Neuronal stem cell (in vitro differentiated cells): ENCODE results near the gene BCAS3.
"Not testable (repeated sequence)": the region's sequence is repeated elsewhere in the genome, so short reads cannot be mapped to it uniquely, and the experiment has no call there.

Experiments used
- DNase-seq: peaks from one replicate; pipeline ENCODE4 v3.0.0-alpha.2; 2013; ENCODE audit warnings: low spot score
- H2AFZ ChIP-seq: one replicate; pipeline ENCODE4 v1.6.1; 2013; ENCODE audit warnings: mild to moderate bottlenecking, low read length, inconsistent platforms
- H2AK5ac ChIP-seq: 2 replicates; pipeline ENCODE4 v1.6.1; 2013; ENCODE audit warnings: low read depth, mild to moderate bottlenecking, inconsistent platforms, low read length, moderate library complexity, mixed read lengths
- H2BK120ac ChIP-seq: 2 replicates; pipeline ENCODE4 v1.6.1; 2013; ENCODE audit warnings: low read depth, mild to moderate bottlenecking, inconsistent platforms, low read length, moderate library complexity, mixed read lengths
- H2BK12ac ChIP-seq: one replicate; pipeline ENCODE4 v1.6.1; 2013; ENCODE audit warnings: low read length, inconsistent platforms
- H2BK15ac ChIP-seq: 2 replicates; pipeline ENCODE4 v1.6.1; 2013; ENCODE audit warnings: mild to moderate bottlenecking, low read length, inconsistent platforms, mixed read lengths
- H2BK5ac ChIP-seq: one replicate; pipeline ENCODE4 v1.6.1; 2013; ENCODE audit warnings: inconsistent platforms, mild to moderate bottlenecking, low read length, moderate library complexity
- H3K14ac ChIP-seq: one replicate; pipeline ENCODE4 v1.6.1; 2013; ENCODE audit warnings: low read length, inconsistent platforms
- H3K18ac ChIP-seq: 2 replicates; pipeline ENCODE4 v1.6.1; 2013; ENCODE audit warnings: low read length, inconsistent platforms
- H3K23ac ChIP-seq: 2 replicates; pipeline ENCODE4 v1.6.1; 2013; ENCODE audit warnings: low read depth, mild to moderate bottlenecking, mixed read lengths, low read length, inconsistent platforms; ENCODE audit not compliant: poor library complexity
- H3K27ac ChIP-seq: replicated peaks from 3 replicates; pipeline ENCODE4 v1.5.1; 2013; ENCODE audit warnings: low read length, inconsistent platforms
- H3K27me3 ChIP-seq, 3 experiments: 2 replicates each; pipeline ENCODE4 v1.6.1; 2013; ENCODE audit warnings: low read length in 3 of 3, mild to moderate bottlenecking in 2 of 3, inconsistent platforms in 1 of 3, low read depth in 1 of 3, mixed read lengths in 1 of 3, moderate library complexity in 1 of 3; ENCODE audit not compliant: control insufficient read depth in 3 of 3, insufficient read depth in 3 of 3
- H3K36me3 ChIP-seq, 2 donors: replicated peaks in 1 of 2; 2 replicates each; pipeline ENCODE4 v1.6.1; 2013; ENCODE audit warnings: low read length in 2 of 2; ENCODE audit not compliant: control insufficient read depth in 2 of 2, insufficient read depth in 2 of 2
- H3K4ac ChIP-seq: 2 replicates; pipeline ENCODE4 v1.6.1; 2013; ENCODE audit warnings: inconsistent platforms, mild to moderate bottlenecking, low read length, moderate library complexity
- H3K4me1 ChIP-seq, 2 donors: 1 replicate in 1 of 2; 2 replicates in 1 of 2; pipeline ENCODE4 v1.6.1; 2013; ENCODE audit warnings: low read length in 2 of 2, low read depth in 1 of 2; ENCODE audit not compliant: control insufficient read depth in 2 of 2, insufficient read depth in 1 of 2
- H3K4me2 ChIP-seq: one replicate; pipeline ENCODE4 v1.6.1; 2013; ENCODE audit warnings: mild to moderate bottlenecking, low read length, inconsistent platforms; ENCODE audit not compliant: insufficient read depth, poor library complexity, severe bottlenecking
- H3K4me3 ChIP-seq, 2 donors: 2 replicates each; pipeline ENCODE4 v1.5.1; 2013; ENCODE audit warnings: low read length in 2 of 2, mild to moderate bottlenecking in 2 of 2, inconsistent platforms in 1 of 2, moderate library complexity in 1 of 2
- H3K79me1 ChIP-seq: one replicate; pipeline ENCODE4 v1.6.1; 2013; ENCODE audit warnings: low read depth, mild to moderate bottlenecking, inconsistent platforms, low read length, moderate library complexity
- H3K9ac ChIP-seq: one replicate; pipeline ENCODE4 v1.6.1; 2013; ENCODE audit warnings: mild to moderate bottlenecking, low read depth, low read length, inconsistent platforms; ENCODE audit not compliant: poor library complexity
- H3K9me3 ChIP-seq, 2 donors: replicated peaks in 1 of 2; 2 replicates each; pipeline versions ENCODE3 to v1.6.1; 2013; ENCODE audit warnings: low read length in 2 of 2, mild to moderate bottlenecking in 2 of 2, inconsistent platforms in 1 of 2, low read depth in 1 of 2, mixed read lengths in 1 of 2, moderate library complexity in 1 of 2; ENCODE audit not compliant: control insufficient read depth in 2 of 2, insufficient read depth in 1 of 2
- H4K8ac ChIP-seq: one replicate; pipeline ENCODE4 v1.6.1; 2013; ENCODE audit warnings: low read depth, mild to moderate bottlenecking, inconsistent platforms, low read length, moderate library complexity
- H4K91ac ChIP-seq: one replicate; pipeline ENCODE4 v1.6.1; 2013; ENCODE audit warnings: low read length, low read depth, mild to moderate bottlenecking, inconsistent platforms; ENCODE audit not compliant: poor library complexity
- WGBS, 2 donors: extraction: QIAGEN DNeasy Blood & Tissue Kit; methylation state at CpG; one replicate each; pipeline ENCODE4 v1.1.7; 2013; ENCODE audit warnings: missing lambda C conversion rate in 2 of 2, mixed read lengths in 1 of 2; ENCODE audit not compliant: insufficient read length in 2 of 2, insufficient replicate concordance in 1 of 2; ENCODE audit errors: extremely low coverage in 2 of 2; 5-methylcytosine and 5-hydroxymethylcytosine counted together

The BCAS3 gene

DNA sequence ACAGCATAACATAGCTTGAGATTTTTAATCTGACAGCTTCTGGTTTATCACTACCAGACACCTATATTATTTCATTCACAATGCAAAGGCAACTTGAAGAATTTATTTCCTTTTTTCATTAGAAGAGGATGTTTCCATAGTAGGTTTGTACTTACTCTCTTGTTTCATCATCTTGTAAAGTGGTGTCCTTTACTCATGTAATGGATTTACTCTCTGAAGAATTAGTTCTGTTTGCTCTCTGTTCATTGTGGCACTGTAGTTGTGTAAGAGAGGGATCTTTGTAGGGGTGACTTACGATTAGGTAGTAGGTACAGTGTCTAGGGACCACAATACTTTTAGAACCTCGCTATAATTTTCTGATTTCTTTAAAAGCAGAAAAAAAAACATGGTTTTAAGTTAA lies 256.1 kb downstream of the BCAS3 start:
- WGBS, 2 donors: no CpG with 5 or more reads among the region's 2 CpGs
- no peaks in the 10 kb centered on the region for H3K79me1 ChIP-seq
- H3K27me3 ChIP-seq: no peaks in the 10 kb centered on the region
- H3K9ac ChIP-seq: no peak overlapping the region
- H3K36me3 ChIP-seq: no peaks in the 10 kb centered on the region
- no peak overlapping the region for H2AK5ac ChIP-seq
- H3K4ac ChIP-seq: no peak overlapping the region
- no peak overlapping the region for H4K91ac ChIP-seq
- no peak for DNase-seq
- H3K14ac ChIP-seq: no peak overlapping the region
- no peak overlapping the region for H3K4me3 ChIP-seq
- H2BK12ac ChIP-seq: no peak overlapping the region
- no peaks in the 10 kb centered on the region for H3K9me3 ChIP-seq
- H3K4me2 ChIP-seq: no peak overlapping the region
- no peak overlapping the region for H2BK120ac ChIP-seq
- no peak overlapping the region for H3K27ac ChIP-seq
- H3K4me1 ChIP-seq: no peaks in the 10 kb centered on the region
- H2BK15ac ChIP-seq: no peak overlapping the region
- no peak overlapping the region for H3K23ac ChIP-seq
- no peak overlapping the region for H4K8ac ChIP-seq
- H3K18ac ChIP-seq: no peak overlapping the region
- H2AFZ ChIP-seq: no peak overlapping the region
- no peak overlapping the region for H2BK5ac ChIP-seq

DNA sequence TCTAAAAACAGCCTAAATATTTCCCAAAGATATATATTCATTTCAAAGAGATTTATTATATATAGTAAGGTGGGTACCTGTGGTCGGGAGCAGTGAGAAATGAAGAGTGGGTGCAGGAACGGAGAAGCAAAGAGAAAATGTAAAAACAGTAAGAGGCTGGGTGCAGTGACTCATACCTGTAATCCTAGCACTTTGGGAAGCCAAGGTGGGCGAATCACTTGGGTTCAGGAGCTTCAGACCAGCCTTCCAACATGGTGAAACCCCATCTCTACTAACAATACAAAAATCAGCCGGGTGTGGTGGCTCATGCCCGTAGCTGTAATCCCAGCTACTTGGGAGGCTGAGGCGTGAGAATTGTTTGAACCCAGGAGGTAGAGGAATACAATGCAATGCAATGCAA lies 257.1 kb downstream of the BCAS3 start:
- no peak overlapping the region for H2BK15ac ChIP-seq
- no peak overlapping the region for H2BK12ac ChIP-seq
- no peak overlapping the region for H3K9ac ChIP-seq
- no peak overlapping the region for H3K14ac ChIP-seq
- H3K27me3 ChIP-seq: no peaks in the 10 kb centered on the region
- no peaks in the 10 kb centered on the region for H3K36me3 ChIP-seq
- H3K4me2 ChIP-seq: no peak overlapping the region
- no peak overlapping the region for H3K4me3 ChIP-seq
- no peak overlapping the region for H3K18ac ChIP-seq
- no peak overlapping the region for H2BK5ac ChIP-seq
- H3K27ac ChIP-seq: no peak overlapping the region
- no peak for DNase-seq
- H3K4me1 ChIP-seq: no peaks in the 10 kb centered on the region
- H2AK5ac ChIP-seq: no peak overlapping the region
- H4K8ac ChIP-seq: no peak overlapping the region
- no CpG with 5 or more reads among the region's 6 CpGs for WGBS, 2 donors
- H3K23ac ChIP-seq: no peak overlapping the region
- no peak overlapping the region for H3K4ac ChIP-seq
- H3K9me3 ChIP-seq: no peaks in the 10 kb centered on the region
- no peak overlapping the region for H2BK120ac ChIP-seq
- no peak overlapping the region for H4K91ac ChIP-seq
- no peaks in the 10 kb centered on the region for H3K79me1 ChIP-seq
- no peak overlapping the region for H2AFZ ChIP-seq

DNA sequence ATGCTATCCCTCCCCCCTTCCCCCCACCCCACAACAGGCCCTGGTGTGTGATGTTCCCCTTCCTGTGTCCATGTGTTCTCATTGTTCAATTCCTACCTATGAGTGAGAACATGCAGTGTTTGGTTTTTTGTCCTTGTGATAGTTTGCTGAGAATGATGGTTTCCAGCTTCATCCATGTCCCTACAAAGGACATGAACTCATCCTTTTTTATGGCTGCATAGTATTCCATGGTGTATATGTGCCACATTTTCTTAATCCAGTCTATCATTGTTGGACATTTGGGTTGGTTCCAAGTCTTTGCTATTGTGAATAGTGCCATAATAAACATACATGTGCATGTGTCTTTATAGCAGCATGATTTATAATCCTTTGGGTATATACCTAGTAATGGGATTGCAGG lies 258.3 kb downstream of the BCAS3 start:
- not testable (repeated sequence) for H2AK5ac ChIP-seq, H2BK15ac ChIP-seq, H2AFZ ChIP-seq, H2BK5ac ChIP-seq, H3K4me3 ChIP-seq, DNase-seq, H3K4ac ChIP-seq, H3K9ac ChIP-seq, H3K14ac ChIP-seq, H3K36me3 ChIP-seq, H4K8ac ChIP-seq, H3K27me3 ChIP-seq, H3K23ac ChIP-seq, H3K18ac ChIP-seq, H4K91ac ChIP-seq, H2BK120ac ChIP-seq, H3K79me1 ChIP-seq, H3K4me2 ChIP-seq, H2BK12ac ChIP-seq, H3K27ac ChIP-seq, H3K9me3 ChIP-seq, H3K4me1 ChIP-seq

DNA sequence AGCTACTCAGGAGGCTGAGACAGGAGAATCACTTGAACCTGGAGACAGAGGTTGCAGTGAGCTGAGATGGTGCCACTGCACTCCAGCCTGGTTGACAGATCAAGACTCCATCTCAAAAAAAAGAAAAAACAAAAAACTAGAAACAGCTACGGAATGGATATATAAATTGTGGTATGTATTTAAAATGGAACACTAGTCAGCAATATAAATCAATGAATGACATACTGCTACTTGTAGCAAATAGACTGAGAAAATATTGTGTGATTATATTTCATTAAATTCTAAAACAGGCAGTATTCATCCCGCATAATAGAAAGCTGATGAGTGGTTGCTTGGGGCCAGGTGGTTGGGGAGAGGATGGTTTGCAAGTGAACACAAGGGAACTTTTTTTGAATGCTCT lies 261.7 kb downstream of the BCAS3 start:
- H2BK15ac ChIP-seq: no peak overlapping the region
- no peak overlapping the region for H3K9ac ChIP-seq
- no peak for DNase-seq
- H3K4me1 ChIP-seq: no peaks in the 10 kb centered on the region
- no peak overlapping the region for H3K4me2 ChIP-seq
- WGBS, 2 donors: no CpG with 5 or more reads among the region's 2 CpGs
- no peak overlapping the region for H2AK5ac ChIP-seq
- H3K18ac ChIP-seq: no peak overlapping the region
- H2BK120ac ChIP-seq: no peak overlapping the region
- H3K79me1 ChIP-seq: no peaks in the 10 kb centered on the region
- H3K9me3 ChIP-seq: no peaks in the 10 kb centered on the region
- H3K4me3 ChIP-seq: no peak overlapping the region
- H2BK12ac ChIP-seq: no peak overlapping the region
- H2BK5ac ChIP-seq: no peak overlapping the region
- H4K91ac ChIP-seq: no peak overlapping the region
- no peak overlapping the region for H4K8ac ChIP-seq
- H3K23ac ChIP-seq: no peak overlapping the region
- no peak overlapping the region for H3K27ac ChIP-seq
- no peak overlapping the region for H3K4ac ChIP-seq
- H3K14ac ChIP-seq: no peak overlapping the region
- no peaks in the 10 kb centered on the region for H3K36me3 ChIP-seq
- H2AFZ ChIP-seq: no peak overlapping the region
- H3K27me3 ChIP-seq: no peaks in the 10 kb centered on the region
